Activated CD8-positive, alpha-beta memory T cell treated with anti-CD3 and anti-CD28 coated beads for 48 hours (primary cell): ENCODE results near the gene ARVCF.
A peak's percentile ranks its signal among the peaks of the same experiment; 100 is the strongest.

Experiments used
- DNase-seq, 3 experiments: peaks; one replicate each; pipeline ENCODE4 v3.0.0-alpha.2; 2020; ENCODE audit warnings: low read depth in 2 of 3, low spot score in 2 of 3

ARVCF gene, protein sequence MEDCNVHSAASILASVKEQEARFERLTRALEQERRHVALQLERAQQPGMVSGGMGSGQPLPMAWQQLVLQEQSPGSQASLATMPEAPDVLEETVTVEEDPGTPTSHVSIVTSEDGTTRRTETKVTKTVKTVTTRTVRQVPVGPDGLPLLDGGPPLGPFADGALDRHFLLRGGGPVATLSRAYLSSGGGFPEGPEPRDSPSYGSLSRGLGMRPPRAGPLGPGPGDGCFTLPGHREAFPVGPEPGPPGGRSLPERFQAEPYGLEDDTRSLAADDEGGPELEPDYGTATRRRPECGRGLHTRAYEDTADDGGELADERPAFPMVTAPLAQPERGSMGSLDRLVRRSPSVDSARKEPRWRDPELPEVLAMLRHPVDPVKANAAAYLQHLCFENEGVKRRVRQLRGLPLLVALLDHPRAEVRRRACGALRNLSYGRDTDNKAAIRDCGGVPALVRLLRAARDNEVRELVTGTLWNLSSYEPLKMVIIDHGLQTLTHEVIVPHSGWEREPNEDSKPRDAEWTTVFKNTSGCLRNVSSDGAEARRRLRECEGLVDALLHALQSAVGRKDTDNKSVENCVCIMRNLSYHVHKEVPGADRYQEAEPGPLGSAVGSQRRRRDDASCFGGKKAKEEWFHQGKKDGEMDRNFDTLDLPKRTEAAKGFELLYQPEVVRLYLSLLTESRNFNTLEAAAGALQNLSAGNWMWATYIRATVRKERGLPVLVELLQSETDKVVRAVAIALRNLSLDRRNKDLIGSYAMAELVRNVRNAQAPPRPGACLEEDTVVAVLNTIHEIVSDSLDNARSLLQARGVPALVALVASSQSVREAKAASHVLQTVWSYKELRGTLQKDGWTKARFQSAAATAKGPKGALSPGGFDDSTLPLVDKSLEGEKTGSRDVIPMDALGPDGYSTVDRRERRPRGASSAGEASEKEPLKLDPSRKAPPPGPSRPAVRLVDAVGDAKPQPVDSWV

DNA sequence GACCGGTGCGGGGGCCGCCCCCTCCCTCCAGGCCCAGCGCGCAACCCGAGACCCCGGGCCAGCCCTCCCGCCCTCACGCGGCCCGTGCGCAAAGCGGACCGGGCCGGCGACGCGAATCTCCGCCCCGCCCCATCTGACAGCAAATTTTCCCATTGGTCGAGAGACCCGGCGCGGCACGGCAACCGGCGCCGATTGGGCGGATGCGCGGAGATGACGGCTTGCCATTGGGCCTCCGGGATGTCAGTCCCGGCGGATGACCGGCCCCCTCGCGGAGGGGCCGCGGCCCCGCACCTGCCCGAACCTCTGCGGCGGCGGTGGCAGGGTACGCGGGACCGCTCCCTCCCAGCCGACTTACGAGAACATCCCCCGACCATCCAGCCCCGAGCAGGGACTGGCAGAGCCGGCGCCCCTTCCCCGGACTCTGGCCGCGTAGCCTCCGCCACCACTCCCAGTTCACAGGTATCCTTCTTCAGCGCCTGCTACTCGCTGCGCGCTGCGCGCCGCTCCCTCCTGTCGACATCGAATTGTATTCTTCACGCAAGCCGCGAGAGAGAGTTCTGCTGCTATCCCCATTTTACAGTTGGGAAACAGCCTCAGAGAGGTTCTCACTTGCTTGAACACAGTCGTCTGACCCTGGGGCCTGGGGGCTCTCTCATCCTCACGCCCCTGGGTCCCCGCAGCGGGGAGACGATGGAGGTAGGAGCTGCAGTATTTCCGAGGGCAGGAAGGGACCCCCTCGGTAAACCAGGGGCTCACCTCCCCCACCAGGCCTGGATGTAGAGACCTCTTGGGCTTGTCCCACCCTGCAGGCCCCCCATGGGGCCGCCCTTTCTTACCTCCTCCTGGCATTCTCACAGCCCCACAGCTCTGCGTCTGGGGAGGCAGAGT lies at the start of gene ARVCF:
ARVCF (minus strand) TSS at position 90 of the 888 bp plus-strand sequence. CDS start 26,029 bp downstream, outside the sequence.
- peak; percentile 80 to 90 (median 89) for DNase-seq

DNA sequence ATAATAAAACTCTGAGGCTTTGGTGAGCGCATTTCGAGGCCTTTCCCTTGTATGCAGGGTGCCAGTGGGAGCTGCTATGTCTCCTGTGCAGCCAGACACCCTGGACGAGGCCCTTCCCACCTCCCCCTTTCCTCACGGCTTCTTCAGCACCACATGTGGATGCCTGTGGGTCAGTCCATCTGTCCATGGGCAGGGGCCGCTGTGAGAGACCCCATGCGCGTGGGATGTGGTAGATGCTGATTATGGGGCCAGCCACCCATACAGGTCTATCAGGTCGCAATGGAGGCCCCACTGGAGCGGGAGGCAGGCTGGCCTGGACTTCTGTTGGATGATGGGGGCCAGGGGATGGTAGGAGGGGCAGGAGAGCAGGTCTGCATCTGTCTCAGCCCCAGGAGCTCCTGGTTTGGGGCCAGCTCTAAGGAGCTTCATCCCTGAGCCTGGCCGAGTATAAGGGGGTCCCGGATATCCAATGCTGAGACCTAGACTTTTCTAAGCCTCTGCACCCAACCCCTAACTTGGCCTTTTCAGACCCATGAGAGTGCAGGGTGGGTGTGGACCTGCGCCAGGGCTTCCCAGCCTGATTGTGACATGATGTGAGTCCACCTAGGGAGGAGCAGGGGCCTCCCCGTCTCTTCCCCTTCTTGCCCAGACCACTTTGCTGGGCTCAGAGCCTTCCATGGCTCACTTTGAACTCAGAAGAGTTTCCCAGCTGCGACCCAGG lies 49.4 kb upstream of the ARVCF start:
- DNase-seq: no peak

DNA sequence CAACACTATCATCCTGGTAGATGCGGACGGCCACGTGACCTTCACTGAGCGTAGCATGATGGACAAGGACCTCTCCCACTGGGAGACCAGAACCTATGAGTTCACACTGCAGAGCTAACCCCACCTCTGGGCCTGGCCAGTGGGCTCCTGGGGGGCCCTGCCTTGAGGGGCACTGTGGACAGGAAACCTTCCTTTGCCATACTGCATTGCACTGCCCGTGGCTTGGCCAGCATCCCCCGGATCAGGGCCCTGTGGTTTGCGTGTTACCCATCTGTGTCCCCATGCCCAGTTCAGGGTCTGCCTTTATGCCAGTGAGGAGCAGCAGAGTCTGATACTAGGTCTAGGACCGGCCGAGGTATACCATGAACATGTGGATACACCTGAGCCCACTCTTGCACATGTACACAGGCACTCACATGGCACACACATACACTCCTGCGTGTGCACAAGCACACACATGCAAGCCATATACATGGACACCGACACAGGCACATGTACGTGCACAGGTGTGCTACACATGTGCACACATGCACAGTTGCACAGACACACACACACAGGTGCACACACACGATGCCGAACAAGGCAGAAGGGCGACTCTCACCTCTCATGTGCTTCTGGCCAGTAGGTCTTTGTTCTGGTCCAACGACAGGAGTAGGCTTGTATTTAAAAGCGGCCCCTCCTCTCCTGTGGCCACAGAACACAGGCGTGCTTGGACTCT lies 48.1 kb upstream of the ARVCF start:
- no peak for DNase-seq

DNA sequence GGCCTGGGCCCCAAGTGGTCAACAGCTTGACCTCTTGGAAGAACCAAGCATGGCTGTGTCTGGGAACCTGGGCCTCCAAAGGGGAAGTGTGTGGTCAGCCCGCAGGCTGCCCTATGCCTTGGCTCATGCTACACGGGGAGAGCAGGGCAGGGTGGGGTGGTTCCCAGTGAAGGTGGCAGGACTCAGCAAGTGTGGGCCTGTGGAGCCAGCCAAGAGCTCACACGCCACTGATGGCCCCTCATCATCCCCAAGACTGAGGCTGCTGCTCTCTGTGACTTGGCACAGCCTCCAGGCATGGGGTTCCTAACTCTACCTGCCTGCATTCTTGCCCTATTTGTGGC lies 47.5 kb upstream of the ARVCF start:
- no peak for DNase-seq

DNA sequence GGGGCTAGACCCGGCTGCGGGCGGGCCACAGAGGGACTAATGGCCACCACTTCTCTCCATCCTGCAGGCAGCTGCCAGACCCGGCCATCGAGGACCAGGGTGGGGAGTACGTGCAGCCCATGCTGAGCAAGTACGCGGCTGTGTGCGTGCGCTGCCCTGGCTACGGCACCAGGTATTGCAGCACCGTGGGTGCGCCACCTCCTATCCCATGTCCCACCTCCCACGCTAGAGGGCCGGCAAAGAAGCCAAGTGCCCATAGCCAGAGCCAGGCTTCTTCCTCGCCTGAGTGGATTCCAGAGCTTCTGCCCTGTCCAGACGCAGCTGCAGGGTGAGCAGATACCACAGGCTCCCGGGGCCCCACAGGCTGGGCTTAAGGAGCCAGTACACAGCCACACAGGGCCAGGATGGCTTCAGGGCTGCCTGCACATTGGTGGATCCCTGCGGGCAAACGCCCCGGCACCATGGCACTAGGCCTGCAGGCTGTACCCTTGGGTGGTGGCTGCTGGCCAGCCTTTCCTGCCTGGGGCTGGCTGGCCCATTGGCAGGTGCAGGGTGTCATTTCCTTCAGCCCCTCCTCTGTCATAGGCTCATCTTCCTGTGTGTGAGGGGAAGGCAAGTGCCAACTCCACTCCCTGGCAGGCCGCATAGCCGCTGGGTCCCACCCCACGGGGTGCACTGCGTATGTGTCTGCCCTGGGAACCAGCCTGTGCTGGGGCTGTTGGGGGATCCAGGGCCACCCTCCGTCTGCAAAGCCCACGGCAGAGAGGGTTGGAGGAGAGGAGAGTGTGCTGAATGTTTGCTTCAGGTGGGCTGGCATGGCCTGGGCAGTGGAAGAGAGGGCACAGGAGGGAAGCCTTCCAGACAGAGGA lies 46.9 kb upstream of the ARVCF start:
- DNase-seq: no peak

DNA sequence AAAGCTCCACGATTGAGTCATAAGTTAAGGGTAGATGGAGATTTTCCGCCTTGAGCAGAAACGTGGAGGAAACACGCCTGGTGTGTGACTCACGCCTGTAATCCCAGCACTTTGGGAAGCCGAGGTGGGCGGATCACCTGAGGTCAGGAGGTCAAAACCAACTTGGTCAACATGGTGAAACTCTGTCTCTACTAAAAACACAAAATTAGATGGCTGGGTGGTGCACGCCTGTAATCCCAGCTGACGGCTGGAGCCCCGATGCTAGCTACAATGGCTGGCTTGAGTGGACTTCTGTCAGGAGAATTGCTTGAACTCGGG lies 46.1 kb upstream of the ARVCF start:
- no peak for DNase-seq

DNA sequence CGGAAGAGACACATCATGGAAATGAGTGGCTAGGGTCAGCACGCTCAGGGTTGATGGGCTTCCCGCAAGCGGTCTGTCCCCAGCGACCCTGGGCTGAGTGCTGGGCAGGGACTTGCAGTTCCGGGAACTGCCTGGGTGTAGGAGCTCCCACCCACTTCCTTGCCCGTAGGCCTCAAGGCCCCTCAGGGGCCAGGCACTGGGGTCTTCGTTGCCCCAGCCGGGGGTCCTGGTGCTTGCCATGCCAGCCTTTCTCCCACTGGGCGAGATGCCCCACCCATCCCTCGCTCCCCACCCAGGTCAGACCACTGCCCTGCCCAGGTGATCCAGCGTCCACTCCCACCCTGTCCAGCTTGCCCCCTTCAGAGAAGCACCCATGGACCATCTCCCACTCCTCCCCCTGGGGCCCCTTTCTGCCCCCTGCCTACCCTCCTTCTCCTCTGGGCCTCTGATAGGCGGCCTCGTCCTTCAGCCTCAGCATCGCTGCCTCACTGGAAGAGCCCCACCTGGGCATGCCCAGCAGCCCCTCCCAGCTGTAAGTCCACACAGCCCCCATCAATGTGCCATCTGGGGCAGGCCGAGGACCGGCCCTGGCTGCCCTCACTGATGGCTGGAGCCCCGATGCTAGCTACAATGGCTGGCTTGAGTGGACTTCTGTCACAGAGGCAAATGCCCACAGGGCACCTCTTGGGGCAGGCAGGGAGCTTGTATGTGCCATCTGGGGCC lies 45.6 kb upstream of the ARVCF start:
- DNase-seq: no peak

DNA sequence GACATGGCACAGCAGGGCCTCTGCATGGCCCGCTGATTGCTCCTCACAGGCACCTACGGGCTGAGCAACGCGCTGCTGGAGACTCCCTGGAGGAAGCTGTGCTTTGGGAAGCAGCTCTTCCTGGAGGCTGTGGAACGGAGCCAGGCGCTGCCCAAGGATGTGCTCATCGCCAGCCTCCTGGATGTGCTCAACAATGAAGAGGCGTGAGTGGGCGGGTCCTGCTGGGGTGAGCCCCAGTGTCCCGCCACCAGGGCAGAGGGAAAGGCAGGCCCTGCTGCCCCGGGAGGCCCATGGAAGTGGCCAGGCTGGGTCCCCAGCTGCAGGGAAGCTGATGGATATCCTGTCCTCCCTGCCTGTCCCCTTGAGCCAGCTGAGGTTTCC lies 44.8 kb upstream of the ARVCF start:
- DNase-seq: no peak

DNA sequence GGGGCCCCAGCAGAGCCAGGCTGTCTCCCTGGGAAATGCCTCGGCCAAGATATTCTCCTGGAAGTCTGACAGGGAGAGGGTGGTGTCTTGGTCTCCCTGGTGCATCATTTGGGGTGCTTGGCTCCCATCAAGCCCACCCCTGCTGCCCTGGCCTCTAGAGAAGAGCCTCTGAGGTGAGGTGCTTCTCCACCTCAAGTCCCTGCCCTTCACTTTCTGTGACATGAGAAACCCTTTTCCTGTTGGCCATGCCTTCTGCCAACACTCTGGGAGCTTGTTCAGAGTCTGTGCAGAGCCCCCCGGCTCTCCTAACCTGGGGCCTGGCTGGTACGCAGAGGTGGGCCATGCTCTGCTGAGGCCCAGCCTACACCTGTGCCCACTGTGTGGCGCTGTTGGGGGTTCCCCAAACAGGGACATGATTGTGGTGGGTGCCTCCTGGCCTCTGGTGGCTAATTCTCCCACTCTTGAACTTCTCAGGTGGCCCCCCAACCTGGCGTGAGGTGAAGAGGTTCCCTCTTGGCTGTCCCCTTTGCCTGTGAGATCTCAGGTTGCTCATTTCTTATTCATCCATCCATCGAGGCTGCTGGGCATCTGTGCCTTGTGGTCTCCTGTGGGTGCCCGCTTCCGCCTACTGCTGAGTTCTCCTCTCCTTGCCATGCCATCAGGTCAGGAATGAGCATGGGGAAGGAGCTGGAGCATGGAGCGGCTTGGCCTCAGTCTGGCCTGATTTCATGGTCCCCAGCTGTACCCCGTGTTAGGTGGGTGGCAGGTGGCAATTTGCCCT lies 44.3 kb upstream of the ARVCF start:
- no peak for DNase-seq

DNA sequence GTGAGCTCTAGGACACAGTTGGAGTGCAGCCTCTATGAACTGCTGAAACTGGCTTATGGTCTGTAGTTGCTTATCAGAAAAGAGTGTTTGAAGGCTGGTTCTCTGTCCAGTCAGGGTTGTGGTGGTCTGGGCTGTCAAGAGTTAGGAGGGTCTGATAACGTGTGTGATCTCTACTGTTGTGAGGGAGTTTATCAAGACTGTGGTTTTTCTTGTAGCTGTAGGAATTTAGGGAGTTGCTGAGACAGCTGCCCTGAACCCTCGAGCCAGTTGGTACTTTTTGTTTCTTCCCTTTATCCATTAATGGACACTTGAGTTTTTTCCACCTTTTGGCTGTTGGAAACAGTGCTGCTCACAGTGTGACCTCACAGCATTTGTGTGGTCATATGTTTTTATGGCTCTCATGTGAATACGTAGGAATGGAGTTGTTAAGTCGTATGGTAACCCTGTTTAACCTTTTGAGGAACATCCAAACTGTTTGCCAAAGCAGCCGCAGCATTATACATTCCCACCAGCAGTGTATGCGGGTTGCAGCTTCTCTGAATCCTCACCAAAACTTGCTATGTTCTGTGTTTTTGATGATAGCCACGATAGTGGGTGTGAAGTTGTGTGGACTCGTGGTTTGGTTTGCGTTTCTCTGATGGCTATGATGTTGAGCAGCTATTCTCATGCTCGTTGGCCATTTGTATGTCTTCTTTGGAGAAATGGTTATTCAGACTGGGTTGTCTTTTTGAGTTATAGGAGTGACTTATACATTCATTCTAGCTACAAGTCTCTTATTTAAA lies 42.6 kb upstream of the ARVCF start:
- DNase-seq: no peak

DNA sequence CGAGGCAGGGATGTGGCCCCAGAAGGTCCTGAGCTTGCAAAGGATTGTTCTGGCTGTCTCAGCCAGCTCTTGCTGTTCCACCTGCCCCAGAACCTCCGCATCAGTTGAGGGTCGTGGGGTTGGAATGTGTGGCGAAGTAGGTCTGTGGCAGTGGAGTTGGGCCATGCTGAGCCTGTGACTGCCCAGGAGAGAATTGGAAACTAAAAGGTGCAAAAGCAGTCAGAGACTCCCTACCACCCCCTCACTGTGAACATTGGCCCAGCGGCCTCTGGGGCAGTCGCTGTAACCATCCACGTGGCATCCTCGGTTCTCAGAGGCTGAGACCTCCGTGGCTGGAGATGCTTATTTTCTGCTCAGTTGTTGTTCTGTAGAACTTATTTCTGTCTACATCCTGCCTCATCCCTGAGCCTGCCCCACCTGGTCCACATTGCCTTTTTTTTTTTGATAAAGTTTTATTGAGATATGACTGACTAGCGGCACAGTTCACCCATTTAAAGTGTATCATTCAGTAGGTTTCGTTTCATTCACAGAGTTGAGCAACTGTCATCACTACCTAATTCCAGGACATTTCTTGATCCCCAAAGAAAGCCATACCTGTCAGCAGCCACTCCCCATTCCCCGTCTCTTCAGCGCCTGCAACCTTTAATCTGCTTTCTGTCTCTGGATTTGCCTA lies 41.1 kb upstream of the ARVCF start:
- no peak for DNase-seq

DNA sequence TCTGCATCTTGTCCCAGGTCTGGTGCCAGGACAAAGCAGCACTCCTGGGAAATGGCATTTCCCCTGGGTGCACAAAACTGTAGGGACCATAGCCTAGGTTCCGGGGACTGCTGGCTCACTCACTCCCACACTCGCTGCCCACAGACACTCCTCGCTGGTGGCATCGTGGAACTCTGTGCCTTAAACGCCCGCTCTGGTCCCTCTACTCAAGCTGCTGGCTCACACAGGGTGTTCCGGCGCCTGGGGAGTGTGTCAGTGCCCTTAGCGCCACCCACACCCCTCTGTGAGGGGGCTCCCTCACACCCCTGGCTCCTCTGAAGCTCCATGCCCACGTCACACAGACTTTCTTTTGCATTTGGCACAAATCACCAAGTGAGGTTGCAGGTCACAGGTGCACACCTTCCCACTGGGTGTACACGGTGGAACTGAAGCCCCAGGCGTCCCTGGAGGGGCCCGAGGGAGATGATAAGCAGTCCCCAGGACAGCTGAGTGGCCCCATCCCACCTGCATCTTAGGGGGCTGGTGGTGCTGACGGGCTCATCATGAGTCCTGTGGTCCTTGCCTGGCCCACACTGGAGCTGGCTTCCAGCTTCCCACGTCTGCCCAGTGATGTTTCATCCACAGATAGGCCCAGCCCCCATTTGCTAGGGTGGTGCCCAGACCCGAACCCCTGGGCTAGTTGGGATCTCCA lies 40.2 kb upstream of the ARVCF start:
- DNase-seq: no peak

DNA sequence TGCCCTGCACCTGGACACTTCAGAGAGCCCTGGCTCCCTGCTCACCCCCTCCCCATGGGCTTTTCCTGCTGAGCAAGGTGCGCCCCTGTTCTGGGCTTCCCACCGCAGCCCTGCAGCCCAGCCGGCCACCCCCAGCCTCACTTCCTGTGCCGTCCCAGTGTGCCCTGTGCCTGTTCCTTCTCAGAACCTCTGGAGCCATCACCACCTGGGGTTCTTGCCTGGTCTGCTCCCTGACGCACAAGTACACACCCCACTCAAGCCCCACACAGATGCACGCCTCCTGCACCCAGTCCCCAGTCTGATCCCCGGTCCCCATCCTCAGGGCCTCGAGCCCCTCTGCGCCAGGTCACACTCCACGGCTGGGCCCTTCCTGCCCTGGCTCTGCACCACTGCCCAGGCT lies 39.5 kb upstream of the ARVCF start:
- DNase-seq: no peak

DNA sequence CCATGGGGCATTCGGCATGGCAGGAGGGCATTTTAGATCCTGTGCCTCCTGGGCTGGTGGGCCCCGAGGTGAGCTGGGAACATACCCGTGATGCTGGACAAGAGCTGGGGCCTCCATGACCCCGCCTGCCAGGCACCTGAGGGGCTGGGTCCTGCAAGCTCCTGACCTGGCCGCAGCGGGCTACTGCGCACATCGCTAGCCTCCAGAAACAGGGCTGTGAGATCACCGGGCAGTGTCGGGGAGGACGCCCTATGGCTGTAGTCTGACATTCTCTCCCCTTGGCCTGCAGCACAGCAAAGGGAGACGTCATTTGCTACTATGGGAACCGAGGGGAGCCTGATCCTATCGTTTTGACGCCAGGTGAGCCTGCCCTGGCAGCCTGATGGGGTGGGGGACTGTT lies 39.0 kb upstream of the ARVCF start:
- no peak for DNase-seq

DNA sequence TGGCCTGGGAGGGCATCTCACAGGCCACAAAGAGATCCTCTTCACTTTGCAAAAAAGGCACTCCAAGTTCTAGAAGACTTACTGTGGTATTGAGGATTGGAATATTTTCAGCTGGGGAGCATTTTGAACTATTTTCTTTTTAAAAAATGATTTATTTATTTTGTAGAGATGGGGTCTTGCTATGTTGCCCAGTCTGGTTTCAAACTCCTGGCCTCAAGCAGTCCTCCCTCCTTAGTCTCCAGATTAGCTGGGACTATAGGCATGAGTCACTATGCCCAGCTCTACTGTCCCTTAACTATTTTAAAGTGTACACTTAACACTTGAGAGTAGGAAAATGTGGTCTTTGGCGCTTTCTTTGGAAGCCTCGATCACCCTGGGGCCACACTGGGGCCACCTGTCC lies 38.5 kb upstream of the ARVCF start:
- no peak for DNase-seq

DNA sequence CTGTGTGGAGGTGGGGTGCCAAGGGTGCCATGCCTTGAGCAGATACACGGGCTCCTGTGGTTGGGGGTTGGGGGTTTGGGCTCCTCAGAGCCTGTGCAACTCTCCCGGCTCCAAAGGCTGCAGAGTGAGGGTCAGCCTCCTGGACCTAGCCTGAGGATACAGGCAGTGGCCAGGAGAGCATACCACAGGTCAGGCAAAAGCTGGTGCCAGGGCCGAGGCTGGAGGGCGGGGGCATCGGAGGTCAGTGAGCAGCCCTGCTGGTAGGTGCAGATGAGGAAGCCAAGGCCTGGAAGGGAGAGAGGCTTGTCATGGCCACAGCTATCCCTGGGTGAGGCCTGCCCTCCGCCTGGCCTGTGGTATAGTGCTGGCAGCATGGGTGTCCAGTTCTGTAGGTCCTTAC lies 37.9 kb upstream of the ARVCF start:
- no peak for DNase-seq
